HepG2 (cell line): ENCODE measurements around the gene VAPA. TPM values are rescaled to one million over a fixed set of nuclear protein-coding genes. Genes with fewer than 3 reads are reported as not detected.

Experiments used
- ATAC-seq: fragments of 200-7000 bp; cut with Tn5 transposase; 3 replicates; pipeline ENCODE4 v1.9.1; 2020; ENCODE audit warnings: mild to moderate bottlenecking, moderate library complexity
- BruUV-seq: library from RNA; stranded (reverse); fragments of 400-500 nt; replicated peaks from 2 replicates; lab custom pipeline; 2021; lab: Mats Ljungman, UMichigan
- CTCF ChIA-PET: fragments of 300-600 bp; formaldehyde crosslinking; extraction: SDS; loops from one replicate; lab custom pipeline; 2021; ENCODE audit warnings: low total read pairs, inconsistent platforms, low intra/inter-chr PET ratio; lab: Yijun Ruan, JAX
- POLR2A ChIA-PET: fragments of 350-600 bp; sonication (Branson Sonifier 250); formaldehyde crosslinking; loops from one replicate; lab custom pipeline; 2020; ENCODE audit warnings: antibody characterized with exemption, inconsistent platforms; lab: Yijun Ruan, JAX
- DNase-seq: peaks from one replicate; pipeline ENCODE4 v3.0.0-alpha.2; 2015; ENCODE audit warnings: low spot score
- FAIRE-seq: peaks from 3 replicates; lab custom pipeline; 2011; peaks lifted over from hg19 to GRCh38; lab: Jason Lieb, UNC
- H2AFZ ChIP-seq: one replicate; pipeline ENCODE4 v1.6.1; 2011; ENCODE audit warnings: low read length, inconsistent platforms
- H3K27ac ChIP-seq: fragments of 300-600 bp; 3 replicates; pipeline ENCODE4 v1.8.0; 2011; ENCODE audit warnings: mixed run types, mild to moderate bottlenecking, mixed read lengths, low read length, inconsistent platforms; ENCODE audit not compliant: insufficient read depth; ENCODE audit errors: extremely low read length
- H3K27me3 ChIP-seq, 2 experiments: fragments of 200-600 bp in 1 of 2; 2 replicates in 1 of 2; 3 replicates in 1 of 2; pipeline versions ENCODE4 v1.6.0 to v1.8.0; 2011; ENCODE audit warnings: low read length in 2 of 2, mild to moderate bottlenecking in 2 of 2, moderate library complexity in 2 of 2, inconsistent platforms in 1 of 2; ENCODE audit not compliant: insufficient read depth in 2 of 2, control insufficient read depth in 1 of 2
- H3K36me3 ChIP-seq, 2 experiments: fragments of 200-600 bp in 1 of 2; replicated peaks in 1 of 2; 2 replicates in 1 of 2; 3 replicates in 1 of 2; pipeline versions ENCODE4 v1.5.1 to v1.8.0; 2011; ENCODE audit warnings: low read length in 2 of 2, inconsistent platforms in 1 of 2; ENCODE audit not compliant: insufficient read depth in 2 of 2, control insufficient read depth in 1 of 2
- H3K4me1 ChIP-seq: 2 replicates; pipeline ENCODE4 v1.5.1; 2012; ENCODE audit warnings: low read length, inconsistent platforms; ENCODE audit not compliant: insufficient read depth
- H3K4me2 ChIP-seq: 2 replicates; pipeline ENCODE4 v1.6.0; 2011; ENCODE audit warnings: low read depth, low read length, inconsistent platforms
- H3K4me3 ChIP-seq, 3 experiments: fragments of 200-600 bp in 1 of 3; sonication (generic), shearing (Covaris generic) in 1 of 3; replicated peaks in 1 of 3; 2 replicates each; pipeline ENCODE4 v1.5.1; 2011 to 2016; ENCODE audit warnings: low read length in 3 of 3, inconsistent platforms in 2 of 3, low read depth in 2 of 3, mild to moderate bottlenecking in 2 of 3, control low read depth in 1 of 3, mixed read lengths in 1 of 3; ENCODE audit not compliant: insufficient read depth in 1 of 3
- H3K79me2 ChIP-seq: one replicate; pipeline ENCODE4 v1.6.1; 2011; ENCODE audit warnings: low read length, inconsistent platforms; ENCODE audit not compliant: insufficient read depth
- H3K9ac ChIP-seq: 2 replicates; pipeline ENCODE4 v1.6.0; 2011; ENCODE audit warnings: mild to moderate bottlenecking, low read depth, low read length, inconsistent platforms; ENCODE audit not compliant: insufficient read depth
- H3K9me3 ChIP-seq: 2 replicates; pipeline ENCODE4 v1.5.1; 2012; ENCODE audit warnings: mild to moderate bottlenecking, low read length
- H4K20me1 ChIP-seq: 2 replicates; pipeline ENCODE4 v1.6.0; 2011; ENCODE audit warnings: inconsistent platforms, mild to moderate bottlenecking, low read length, moderate library complexity; ENCODE audit not compliant: insufficient read depth
- LRRFIP1 ChIP-seq: sonication (generic); formaldehyde crosslinking; conservative IDR thresholded peaks from 2 replicates; pipeline ENCODE4 v1.4.0; 2020; ENCODE audit warnings: missing genetic modification reagents
- MAFF ChIP-seq: IDR thresholded peaks from 2 replicates; pipeline ENCODE4 v1.6.1; 2011; ENCODE audit warnings: low read depth, low read length, improper control_type of control experiment
- MAFK ChIP-seq, 2 experiments: IDR thresholded peaks in 1 of 2; conservative IDR thresholded peaks in 1 of 2; 2 replicates each; pipeline ENCODE4 v1.6.1; 2011; ENCODE audit warnings: improper control_type of control experiment in 2 of 2, low read length in 2 of 2
- ZNF121 ChIP-seq: sonication (generic); formaldehyde crosslinking; IDR thresholded peaks from 2 replicates; pipeline ENCODE4 v1.5.0; 2020; ENCODE audit warnings: mild to moderate bottlenecking, missing genetic modification reagents
- WGBS: methylation state at CpG from one replicate; pipeline ENCODE4 v1.1.6; 2017; ENCODE audit warnings: low lambda C conversion rate; 5-methylcytosine and 5-hydroxymethylcytosine counted together
- in situ Hi-C: cut with HindIII; loops from 2 replicates; pipeline ENCODE4 v1.10.0; 2017; ENCODE audit warnings: low pct_unique_long_range_greater_than_20kb; ENCODE audit not compliant: extremely low pct_ligation_motif_present
- intact Hi-C: fragments of 100-400 bp; cut with micrococcal nuclease; formaldehyde crosslinking; loops from one replicate; pipeline ENCODE4 v1.10.0; 2022; ENCODE audit not compliant: unreplicated experiment
- polyA plus RNA-seq, 8 experiments: library from polyadenylated mRNA; depleted of rRNA in 3 of 8; stranded (reverse) in 7 of 8; unstranded in 1 of 8; fragments of >200 nt; fragmentation: Illumina TruSeq in 4 of 8; extraction: Trizol in 4 of 8; gene quantifications; 2 replicates each; pipeline versions ENCODE4 v1.2.1 to v1.2.3, GENCODE V29; 2011 to 2016; ENCODE audit warnings: low read depth in 4 of 8, missing spikeins in 1 of 8, mixed read lengths in 1 of 8; ENCODE audit not compliant: insufficient read depth in 1 of 8
- total RNA-seq, 5 experiments: library from RNA; depleted of rRNA; stranded (reverse); fragments of >200 nt; fragmentation: Illumina TruSeq; extraction: Trizol; gene quantifications; 2 replicates each; pipeline ENCODE4 v1.2.3, GENCODE V29; 2016; ENCODE audit warnings: low read depth in 1 of 5

VAPA gene
- total and polyA plus RNA-seq, 2 of the 13 experiments (the other 11 are each of a cell fraction or from before 2014, with no cell fraction given), result 167 to 294 TPM

- WGBS, result 98% methylated on average over 1 of the region's 1 CpG
- in situ Hi-C loops, result no loop called here
- POLR2A ChIA-PET, result no interaction called here
These were observed 27.8 kb downstream of the VAPA start for GRCh38 chr18:9941660-9942059.

More at GRCh38 chr18:9941660-9942059, 27.8 kb downstream of the VAPA start:
- H3K27me3 ChIP-seq, result no peaks in the 10 kb centered on the region
- no peak overlapping the region for H3K9ac ChIP-seq
- no peak overlapping the region for H2AFZ ChIP-seq
- H3K79me2 ChIP-seq, result peaks cover 36% of the 10 kb centered on the region
- peaks cover 5% of the 10 kb centered on the region; the same call in 1 of the 2 replicates for H4K20me1 ChIP-seq
- no peak for ATAC-seq
- BruUV-seq, result no TSS peak
- CTCF ChIA-PET, result no interaction called here
- intact Hi-C loops, result no loop called here
- TF ChIP-seq LRRFIP1 (CRISPR knock-in tag) (no peak), MAFK (conservative IDR thresholded peaks at IDR 0.05 in 1 of 2, IDR thresholded peaks at IDR 0.05 in 1 of 2; ENCODE audit: low read length in 2 of 2) (peak; percentile 36 to 65; a peak in 2 of 4 replicates), ZNF121 (CRISPR knock-in tag) (no peak), MAFF (peak; percentile 57; the same call in 1 of the 2 replicates)
- no peak for DNase-seq
- no peak overlapping the region for H3K4me3 ChIP-seq
- no peak for FAIRE-seq
- H3K27ac ChIP-seq, result no peak overlapping the region
- H3K4me2 ChIP-seq, result no peak overlapping the region
- H3K9me3 ChIP-seq, result no peaks in the 10 kb centered on the region
- H3K36me3 ChIP-seq, result peaks cover 9 to 64% of the 10 kb centered on the region in 2 experiments
- peaks cover 7% of the 10 kb centered on the region; the same call in 1 of the 2 replicates for H3K4me1 ChIP-seq
